A549 (cell line): ENCODE measurements around the gene SLC22A23. TPM values are rescaled to one million over a fixed set of nuclear protein-coding genes. Genes with fewer than 3 reads are reported as not detected.

Source experiments
- ATAC-seq, 2 experiments: fragments of 200-7000 bp in 1 of 2; fragments of >200 bp in 1 of 2; cut with Nextera tagmentation in 1 of 2; cut with Tn5 transposase in 1 of 2; 3 replicates each; pipeline versions ENCODE4 v1.8.0 to v1.9.1; 2018 to 2020; ENCODE audit warnings: mild to moderate bottlenecking in 1 of 2, moderate library complexity in 1 of 2
- CTCF ChIA-PET: fragments of 300-600 bp; sonication (Branson Sonifier 250); formaldehyde crosslinking; extraction: SDS; loops from one replicate; lab custom pipeline; 2021; ENCODE audit warnings: antibody characterized with exemption, inconsistent platforms; lab: Yijun Ruan, JAX
- POLR2A ChIA-PET: fragments of 350-600 bp; formaldehyde crosslinking; extraction: SDS; loops from one replicate; lab custom pipeline; 2021; ENCODE audit warnings: antibody characterized with exemption, inconsistent platforms; lab: Yijun Ruan, JAX
- DNase-seq, 2 experiments: peaks; one replicate each; pipeline versions ENCODE4 v3.0.0 to v3.0.0-alpha.2; 2011 to 2016; ENCODE audit warnings: low read depth in 1 of 2, low spot score in 1 of 2
- FAIRE-seq: peaks from 2 replicates; lab custom pipeline; 2011; peaks lifted over from hg19 to GRCh38; lab: Jason Lieb, UNC
- H3K27ac ChIP-seq, 2 experiments: fragments of >200 bp; sonication (Bioruptor Twin); formaldehyde crosslinking; 3 replicates each; pipeline ENCODE4 v1.5.1; 2016 to 2017
- H3K4me1 ChIP-seq: fragments of >200 bp; sonication (Bioruptor Twin); formaldehyde crosslinking; 3 replicates; pipeline ENCODE4 v1.6.1; 2016
- H3K4me2 ChIP-seq: fragments of >200 bp; sonication (Bioruptor Twin); formaldehyde crosslinking; 3 replicates; pipeline ENCODE4 v1.6.1; 2016
- H3K4me3 ChIP-seq: fragments of >200 bp; sonication (Bioruptor Twin); formaldehyde crosslinking; 3 replicates; pipeline ENCODE4 v1.5.1; 2016
- H3K9me3 ChIP-seq: fragments of >200 bp; sonication (Bioruptor Twin); formaldehyde crosslinking; 3 replicates; pipeline ENCODE4 v1.6.1; 2016
- BHLHE40 ChIP-seq: IDR thresholded peaks from 2 replicates; pipeline ENCODE4 v1.6.1; 2012; ENCODE audit warnings: low read depth, low read length, inconsistent platforms
- CBX2 ChIP-seq: fragments of 200-600 bp; sonication (generic); IDR thresholded peaks from 2 replicates; pipeline ENCODE4 v1.6.1; 2016; ENCODE audit warnings: low read depth, mild to moderate bottlenecking, borderline replicate concordance
- CBX8 ChIP-seq: fragments of 200-600 bp; sonication (generic); IDR thresholded peaks from 2 replicates; pipeline ENCODE4 v1.6.1; 2016
- CHD4 ChIP-seq: fragments of 200-600 bp; sonication (generic); IDR thresholded peaks from 2 replicates; pipeline ENCODE4 v1.6.1; 2016; ENCODE audit warnings: antibody characterized with exemption, mild to moderate bottlenecking, borderline replicate concordance
- CTCF ChIP-seq: fragments of >200 bp; sonication (Bioruptor Twin); formaldehyde crosslinking; IDR thresholded peaks from 3 replicates; pipeline ENCODE4 v1.5.1; 2016
- E2F6 ChIP-seq: IDR thresholded peaks from 2 replicates; pipeline ENCODE4 v1.6.1; 2012; ENCODE audit warnings: low read depth, borderline replicate concordance
- EHF ChIP-seq: fragments of 250-450 bp; sonication (Bioruptor Pico); IDR thresholded peaks from 2 replicates; pipeline ENCODE4 v1.5.0; 2020; ENCODE audit warnings: mild to moderate bottlenecking
- EP300 ChIP-seq, 2 experiments: fragments of >200 bp; sonication (Bioruptor Twin); formaldehyde crosslinking; IDR thresholded peaks; 2 replicates in 1 of 2; 3 replicates in 1 of 2; pipeline ENCODE4 v1.6.1; 2016 to 2017
- HDAC2 ChIP-seq: fragments of 200-600 bp; sonication (generic); IDR thresholded peaks from 2 replicates; pipeline ENCODE4 v1.6.1; 2016
- HES2 ChIP-seq: fragments of >200 bp; sonication (Bioruptor Twin); formaldehyde crosslinking; IDR thresholded peaks from 2 replicates; pipeline ENCODE4 v1.6.1; 2016
- HOXA7 ChIP-seq: fragments of 250-450 bp; sonication (Bioruptor Pico); IDR thresholded peaks from 2 replicates; pipeline ENCODE4 v1.5.0; 2020; ENCODE audit warnings: mild to moderate bottlenecking, moderate library complexity
- HOXB5 ChIP-seq: fragments of 250-450 bp; sonication (Bioruptor Pico); IDR thresholded peaks from 2 replicates; pipeline ENCODE4 v1.5.0; 2020; ENCODE audit warnings: mild to moderate bottlenecking, moderate library complexity
- KDM1A ChIP-seq: fragments of 200-600 bp; sonication (generic); IDR thresholded peaks from 2 replicates; pipeline ENCODE4 v1.6.1; 2016; ENCODE audit warnings: low read depth, mild to moderate bottlenecking
- KDM5A ChIP-seq: fragments of 200-600 bp; sonication (generic); IDR thresholded peaks from 2 replicates; pipeline ENCODE4 v1.6.1; 2016; ENCODE audit warnings: antibody characterized with exemption, mild to moderate bottlenecking
- MAX ChIP-seq: IDR thresholded peaks from 2 replicates; pipeline ENCODE4 v1.6.1; 2012
- MAZ ChIP-seq: fragments of 150-350 bp; IDR thresholded peaks from 2 replicates; pipeline ENCODE4 v1.6.1; 2014; ENCODE audit warnings: antibody characterized with exemption, low read depth, low read length, borderline replicate concordance
- RAD21 ChIP-seq, 2 experiments: fragments of >200 bp in 1 of 2; sonication (Bioruptor Twin) in 1 of 2; formaldehyde crosslinking in 1 of 2; IDR thresholded peaks in 1 of 2; conservative IDR thresholded peaks in 1 of 2; 2 replicates in 1 of 2; 3 replicates in 1 of 2; pipeline ENCODE4 v1.6.1; 2012 to 2018; ENCODE audit warnings: inconsistent platforms in 1 of 2
- RNF2 ChIP-seq: fragments of 200-600 bp; sonication (generic); IDR thresholded peaks from 2 replicates; pipeline ENCODE4 v1.6.1; 2016; ENCODE audit warnings: low read depth, mild to moderate bottlenecking, antibody characterized with exemption, moderate library complexity, borderline replicate concordance
- TFCP2L1 ChIP-seq: fragments of 250-450 bp; sonication (Bioruptor Pico); IDR thresholded peaks from 2 replicates; pipeline ENCODE4 v1.5.0; 2021; ENCODE audit warnings: mild to moderate bottlenecking
- WGBS: methylation state at CpG from one replicate; pipeline ENCODE4 v1.1.6; 2017; ENCODE audit errors: missing lambda C conversion rate; 5-methylcytosine and 5-hydroxymethylcytosine counted together
- polyA plus RNA-seq, 4 experiments: library from polyadenylated mRNA; depleted of rRNA in 3 of 4; stranded (reverse); fragments of >200 nt; fragmentation: RNase III in 1 of 4; extraction: RNeasy Plus Mini Kit Qiagen cat#74134 plus additional on column Dnase treatment in 1 of 4; gene quantifications; 2 replicates in 3 of 4; 3 replicates in 1 of 4; pipeline ENCODE4 v1.2.3, GENCODE V29; 2011 to 2017
- TF ChIP-seq, protein P1 (sequence below): fragments of 200-600 bp; sonication (generic); IDR thresholded peaks from 2 replicates; pipeline ENCODE4 v1.6.1; 2016; ENCODE audit warnings: antibody characterized with exemption, mild to moderate bottlenecking, moderate library complexity
- TF ChIP-seq, protein P2 (sequence below): fragments of >200 bp; sonication (Bioruptor Twin); formaldehyde crosslinking; IDR thresholded peaks from 3 replicates; pipeline ENCODE4 v1.6.1; 2016
- TF ChIP-seq, protein P3 (sequence below): fragments of 150-350 bp; IDR thresholded peaks from 2 replicates; pipeline ENCODE4 v1.6.1; 2014; ENCODE audit warnings: low read depth, mild to moderate bottlenecking, low read length
- TF ChIP-seq, protein P4 (sequence below): fragments of 250-450 bp; sonication (Bioruptor Pico); IDR thresholded peaks from 2 replicates; pipeline ENCODE4 v1.5.0; 2020; ENCODE audit warnings: low read depth, mild to moderate bottlenecking, moderate library complexity

The SLC22A23 gene
- polyA plus RNA-seq, 2 of the 4 experiments (the other 2 are of a cell fraction), result 4.4 to 6.2 TPM

- CTCF ChIA-PET, result no interaction called here
- no peaks in the 10 kb centered on the region for H3K9me3 ChIP-seq
- TF ChIP-seq TFCP2L1 (CRISPR knock-in tag), result no peak
- TF ChIP-seq CBX8, result no peak
- TF ChIP-seq, protein P1, sequence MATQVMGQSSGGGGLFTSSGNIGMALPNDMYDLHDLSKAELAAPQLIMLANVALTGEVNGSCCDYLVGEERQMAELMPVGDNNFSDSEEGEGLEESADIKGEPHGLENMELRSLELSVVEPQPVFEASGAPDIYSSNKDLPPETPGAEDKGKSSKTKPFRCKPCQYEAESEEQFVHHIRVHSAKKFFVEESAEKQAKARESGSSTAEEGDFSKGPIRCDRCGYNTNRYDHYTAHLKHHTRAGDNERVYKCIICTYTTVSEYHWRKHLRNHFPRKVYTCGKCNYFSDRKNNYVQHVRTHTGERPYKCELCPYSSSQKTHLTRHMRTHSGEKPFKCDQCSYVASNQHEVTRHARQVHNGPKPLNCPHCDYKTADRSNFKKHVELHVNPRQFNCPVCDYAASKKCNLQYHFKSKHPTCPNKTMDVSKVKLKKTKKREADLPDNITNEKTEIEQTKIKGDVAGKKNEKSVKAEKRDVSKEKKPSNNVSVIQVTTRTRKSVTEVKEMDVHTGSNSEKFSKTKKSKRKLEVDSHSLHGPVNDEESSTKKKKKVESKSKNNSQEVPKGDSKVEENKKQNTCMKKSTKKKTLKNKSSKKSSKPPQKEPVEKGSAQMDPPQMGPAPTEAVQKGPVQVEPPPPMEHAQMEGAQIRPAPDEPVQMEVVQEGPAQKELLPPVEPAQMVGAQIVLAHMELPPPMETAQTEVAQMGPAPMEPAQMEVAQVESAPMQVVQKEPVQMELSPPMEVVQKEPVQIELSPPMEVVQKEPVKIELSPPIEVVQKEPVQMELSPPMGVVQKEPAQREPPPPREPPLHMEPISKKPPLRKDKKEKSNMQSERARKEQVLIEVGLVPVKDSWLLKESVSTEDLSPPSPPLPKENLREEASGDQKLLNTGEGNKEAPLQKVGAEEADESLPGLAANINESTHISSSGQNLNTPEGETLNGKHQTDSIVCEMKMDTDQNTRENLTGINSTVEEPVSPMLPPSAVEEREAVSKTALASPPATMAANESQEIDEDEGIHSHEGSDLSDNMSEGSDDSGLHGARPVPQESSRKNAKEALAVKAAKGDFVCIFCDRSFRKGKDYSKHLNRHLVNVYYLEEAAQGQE, result no peak
- no peak for TF ChIP-seq RAD21 (conservative IDR thresholded peaks at IDR 0.05 in 1 of 2, IDR thresholded peaks at IDR 0.05 in 1 of 2)
- no peak for TF ChIP-seq RNF2
- no peak for TF ChIP-seq HOXB5
- no peak for TF ChIP-seq E2F6
- no peak for TF ChIP-seq KDM5A
- TF ChIP-seq, protein P2, sequence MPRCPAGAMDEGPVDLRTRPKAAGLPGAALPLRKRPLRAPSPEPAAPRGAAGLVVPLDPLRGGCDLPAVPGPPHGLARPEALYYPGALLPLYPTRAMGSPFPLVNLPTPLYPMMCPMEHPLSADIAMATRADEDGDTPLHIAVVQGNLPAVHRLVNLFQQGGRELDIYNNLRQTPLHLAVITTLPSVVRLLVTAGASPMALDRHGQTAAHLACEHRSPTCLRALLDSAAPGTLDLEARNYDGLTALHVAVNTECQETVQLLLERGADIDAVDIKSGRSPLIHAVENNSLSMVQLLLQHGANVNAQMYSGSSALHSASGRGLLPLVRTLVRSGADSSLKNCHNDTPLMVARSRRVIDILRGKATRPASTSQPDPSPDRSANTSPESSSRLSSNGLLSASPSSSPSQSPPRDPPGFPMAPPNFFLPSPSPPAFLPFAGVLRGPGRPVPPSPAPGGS, result no peak
- TF ChIP-seq, all 56 proteins: peak for 0
- DNase-seq (no peak), ATAC-seq (no peak), FAIRE-seq (no peak)
- POLR2A ChIA-PET, result no interaction called here
- H3K4me3 ChIP-seq, result no peak overlapping the region
- WGBS, result 96% methylated on average over 7 of the region's 7 CpGs
- 0 out of 3 replicates have a peak, but pooled peaks cover 4% of the 10 kb centered on the region for H3K4me1 ChIP-seq
- H3K27ac ChIP-seq, result no peak overlapping the region
- no peak overlapping the region for H3K4me2 ChIP-seq
These were observed 109.6 kb downstream of the SLC22A23 start for GRCh38 chr6:3347247-3347646.

GRCh38 chr6:3346476-3346875 is 110.4 kb downstream of the SLC22A23 start:
- CTCF ChIA-PET, result interaction anchor here (1.1 to 1.5 kb wide), 2 partner anchors 15 to 23 kb away, joined by 3 read pairs; no protein-coding TSS in a partner anchor
- FAIRE-seq (no peak), ATAC-seq (no peak)

More at GRCh38 chr6:3346476-3346875, 110.4 kb downstream of the SLC22A23 start:
- TF ChIP-seq HES2 (no peak), KDM1A (no peak), RAD21 (conservative IDR thresholded peaks at IDR 0.05 in 1 of 2, IDR thresholded peaks at IDR 0.05 in 1 of 2) (no peak), MAX (no peak), CBX2 (no peak), HOXA7 (CRISPR knock-in tag) (no peak), CHD4 (no peak), HDAC2 (no peak), CTCF (no peak), EHF (CRISPR knock-in tag) (no peak), MAZ (no peak), EP300 (IDR thresholded peaks at IDR 0.05) (no peak), BHLHE40 (no peak)
- TF ChIP-seq, protein P2, result no peak
- TF ChIP-seq, protein P3, sequence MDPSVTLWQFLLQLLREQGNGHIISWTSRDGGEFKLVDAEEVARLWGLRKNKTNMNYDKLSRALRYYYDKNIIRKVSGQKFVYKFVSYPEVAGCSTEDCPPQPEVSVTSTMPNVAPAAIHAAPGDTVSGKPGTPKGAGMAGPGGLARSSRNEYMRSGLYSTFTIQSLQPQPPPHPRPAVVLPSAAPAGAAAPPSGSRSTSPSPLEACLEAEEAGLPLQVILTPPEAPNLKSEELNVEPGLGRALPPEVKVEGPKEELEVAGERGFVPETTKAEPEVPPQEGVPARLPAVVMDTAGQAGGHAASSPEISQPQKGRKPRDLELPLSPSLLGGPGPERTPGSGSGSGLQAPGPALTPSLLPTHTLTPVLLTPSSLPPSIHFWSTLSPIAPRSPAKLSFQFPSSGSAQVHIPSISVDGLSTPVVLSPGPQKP, result no peak
- TF ChIP-seq, protein P4, sequence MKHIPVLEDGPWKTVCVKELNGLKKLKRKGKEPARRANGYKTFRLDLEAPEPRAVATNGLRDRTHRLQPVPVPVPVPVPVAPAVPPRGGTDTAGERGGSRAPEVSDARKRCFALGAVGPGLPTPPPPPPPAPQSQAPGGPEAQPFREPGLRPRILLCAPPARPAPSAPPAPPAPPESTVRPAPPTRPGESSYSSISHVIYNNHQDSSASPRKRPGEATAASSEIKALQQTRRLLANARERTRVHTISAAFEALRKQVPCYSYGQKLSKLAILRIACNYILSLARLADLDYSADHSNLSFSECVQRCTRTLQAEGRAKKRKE (CRISPR knock-in tag), result no peak
- TF ChIP-seq, all 56 proteins: peak for 0
- no peak overlapping the region for H3K27ac ChIP-seq
- DNase-seq, result no peak
- H3K4me2 ChIP-seq, result no peak overlapping the region
- POLR2A ChIA-PET, result no interaction called here
- WGBS, result 93% methylated on average over 2 of the region's 2 CpGs
- H3K9me3 ChIP-seq, result no peaks in the 10 kb centered on the region
- H3K4me1 ChIP-seq, result 0 out of 3 replicates have a peak, but pooled peaks cover 4% of the 10 kb centered on the region
- no peak overlapping the region for H3K4me3 ChIP-seq
